HCT116 (cell line): ENCODE measurements around the gene NKG7. TPM values are rescaled to one million over a fixed set of nuclear protein-coding genes. Genes with fewer than 3 reads are reported as not detected.

Source experiments
- ATAC-seq: fragments of 200-7000 bp; cut with Tn5 transposase; 2 replicates; pipeline ENCODE4 v1.9.1; 2020; ENCODE audit warnings: mild to moderate bottlenecking, moderate library complexity
- BruUV-seq: library from RNA; stranded (reverse); fragments of 400-500 nt; replicated peaks from 2 replicates; lab custom pipeline; 2021; lab: Mats Ljungman, UMichigan
- CTCF ChIA-PET: fragments of 300-600 bp; sonication (Branson Sonifier 250); formaldehyde crosslinking; loops from one replicate; lab custom pipeline; 2021; ENCODE audit warnings: antibody characterized with exemption; lab: Charles Lee
- POLR2A ChIA-PET: fragments of 300-600, 350-600 bp; sonication (Branson Sonifier 250); formaldehyde crosslinking; loops from one replicate; lab custom pipeline; 2021; ENCODE audit warnings: antibody characterized with exemption; lab: Charles Lee
- RAD21 ChIA-PET, 2 experiments: fragments of 300-600 bp; sonication (Branson Sonifier 250); formaldehyde crosslinking; loops; one replicate each; lab custom pipeline; 2023; ENCODE audit warnings: low total read pairs in 2 of 2; ENCODE audit not compliant: uncharacterized antibody in 2 of 2, unreplicated experiment in 2 of 2, low non-redundant PET in 1 of 2; lab: Charles Lee
- DNase-seq: peaks from one replicate; pipeline ENCODE4 v3.0.0-alpha.2; 2010; ENCODE audit warnings: low read depth, low spot score
- H2AFZ ChIP-seq: fragments of 200-600 bp; shearing (Covaris generic), sonication (generic); 2 replicates; pipeline ENCODE4 v1.6.1; 2017; ENCODE audit warnings: low read depth, mixed run types, mixed read lengths, antibody characterized with exemption, low read length; ENCODE audit not compliant: poor library complexity, severe bottlenecking
- H3K27ac ChIP-seq: 2 replicates; pipeline ENCODE4 v1.5.1; 2012; ENCODE audit warnings: low read depth, low read length
- H3K27me3 ChIP-seq: fragments of 200-600 bp; sonication (generic); 2 replicates; pipeline ENCODE4 v1.6.1; 2016; ENCODE audit warnings: mixed run types, low read length, mixed read lengths; ENCODE audit not compliant: insufficient read depth
- H3K36me3 ChIP-seq, 2 experiments: fragments of 200-500 bp in 1 of 2; fragments of 200-600 bp in 1 of 2; sonication (Bioruptor generic) in 1 of 2; sonication (generic) in 1 of 2; 2 replicates each; pipeline versions ENCODE4 v1.5.1 to v1.6.1; 2014 to 2016; ENCODE audit warnings: low read length in 2 of 2, inconsistent platforms in 1 of 2, mixed read lengths in 1 of 2, mixed run types in 1 of 2; ENCODE audit not compliant: insufficient read depth in 2 of 2, control insufficient read depth in 1 of 2
- H3K4me1 ChIP-seq, 2 experiments: fragments of 200-600 bp in 1 of 2; sonication (generic) in 1 of 2; 2 replicates each; pipeline versions ENCODE4 v1.5.1 to v1.6.1; 2012 to 2017; ENCODE audit warnings: low read length in 2 of 2, inconsistent platforms in 1 of 2, mild to moderate bottlenecking in 1 of 2, mixed read lengths in 1 of 2, mixed run types in 1 of 2, moderate library complexity in 1 of 2; ENCODE audit not compliant: insufficient read depth in 2 of 2, control insufficient read depth in 1 of 2
- H3K4me2 ChIP-seq: fragments of 200-600 bp; sonication (generic); 2 replicates; pipeline ENCODE4 v1.6.1; 2017; ENCODE audit warnings: mixed run types, low read length, mixed read lengths
- H3K4me3 ChIP-seq, 2 experiments: fragments of 200-600 bp in 1 of 2; sonication (generic) in 1 of 2; replicated peaks in 1 of 2; 2 replicates each; pipeline ENCODE4 v1.5.1; 2011 to 2016; ENCODE audit warnings: low read length in 2 of 2, control low read depth in 1 of 2, low read depth in 1 of 2, mild to moderate bottlenecking in 1 of 2, mixed read lengths in 1 of 2, mixed run types in 1 of 2
- H3K79me2 ChIP-seq: fragments of 200-600 bp; sonication (generic); 2 replicates; pipeline ENCODE4 v1.6.1; 2017; ENCODE audit warnings: mild to moderate bottlenecking, mixed run types, low read length, moderate library complexity, mixed read lengths; ENCODE audit not compliant: insufficient read depth
- H3K9ac ChIP-seq: fragments of 200-600 bp; sonication (generic); 2 replicates; pipeline ENCODE4 v1.6.1; 2016; ENCODE audit warnings: low read length, mixed read lengths
- H3K9me2 ChIP-seq: fragments of 200-600 bp; sonication (generic), shearing (Covaris generic); 2 replicates; pipeline ENCODE4 v1.6.1; 2017; ENCODE audit warnings: mixed run types, mild to moderate bottlenecking, moderate library complexity; ENCODE audit not compliant: insufficient read depth
- H3K9me3 ChIP-seq, 2 experiments: fragments of 200-500 bp in 1 of 2; fragments of 200-600 bp in 1 of 2; sonication (Bioruptor generic) in 1 of 2; sonication (generic) in 1 of 2; 2 replicates each; pipeline ENCODE4 v1.6.1; 2014 to 2017; ENCODE audit warnings: low read length in 2 of 2, mixed read lengths in 2 of 2, inconsistent platforms in 1 of 2, low read depth in 1 of 2, mild to moderate bottlenecking in 1 of 2, mixed run types in 1 of 2, moderate library complexity in 1 of 2; ENCODE audit not compliant: control insufficient read depth in 1 of 2, insufficient read depth in 1 of 2
- H4K20me1 ChIP-seq: fragments of 200-600 bp; sonication (generic), shearing (Covaris generic); 2 replicates; pipeline ENCODE4 v1.6.1; 2017; ENCODE audit warnings: mixed run types, mild to moderate bottlenecking, moderate library complexity; ENCODE audit not compliant: insufficient read depth
- CBX3 ChIP-seq: IDR thresholded peaks from 2 replicates; pipeline ENCODE4 v1.6.1; 2012; ENCODE audit warnings: low read depth
- EGR1 ChIP-seq: IDR thresholded peaks from 2 replicates; pipeline ENCODE4 v1.6.1; 2012; ENCODE audit warnings: low read depth
- ELF1 ChIP-seq: IDR thresholded peaks from 2 replicates; pipeline ENCODE4 v1.6.1; 2012; ENCODE audit warnings: low read depth, borderline replicate concordance
- EZH2phosphoT487 ChIP-seq: fragments of 200-600 bp; IDR thresholded peaks from 2 replicates; pipeline ENCODE4 v1.6.1; 2018; ENCODE audit warnings: antibody characterized with exemption, borderline replicate concordance
- FOSL1 ChIP-seq: IDR thresholded peaks from 2 replicates; pipeline ENCODE4 v1.6.1; 2012; ENCODE audit warnings: low read depth
- JUND ChIP-seq: IDR thresholded peaks from 2 replicates; pipeline ENCODE4 v1.6.1; 2012
- POLR2A ChIP-seq: IDR thresholded peaks from 2 replicates; pipeline ENCODE4 v1.7.0; 2011; ENCODE audit warnings: borderline replicate concordance; ENCODE audit not compliant: insufficient read depth, insufficient read length; ENCODE audit errors: extremely low read depth
- POLR2AphosphoS5 ChIP-seq: IDR thresholded peaks from 2 replicates; pipeline ENCODE4 v1.6.1; 2011; ENCODE audit warnings: mild to moderate bottlenecking, low read depth, low read length, moderate library complexity
- SIN3A ChIP-seq: IDR thresholded peaks from 2 replicates; pipeline ENCODE4 v1.6.1; 2012; ENCODE audit warnings: low read depth
- SP1 ChIP-seq: IDR thresholded peaks from 2 replicates; pipeline ENCODE4 v1.6.1; 2012; ENCODE audit warnings: low read depth
- SRF ChIP-seq: IDR thresholded peaks from 2 replicates; pipeline ENCODE4 v1.6.1; 2012; ENCODE audit warnings: low read depth
- TCF7L2 ChIP-seq: IDR thresholded peaks from 2 replicates; pipeline ENCODE4 v1.7.0; 2011; ENCODE audit warnings: borderline replicate concordance, inconsistent platforms; ENCODE audit not compliant: insufficient read depth, insufficient read length; ENCODE audit errors: extremely low read depth
- YY1 ChIP-seq: IDR thresholded peaks from 2 replicates; pipeline ENCODE4 v1.6.1; 2011; ENCODE audit warnings: low read length, low read depth, moderate library complexity, mild to moderate bottlenecking; ENCODE audit not compliant: insufficient replicate concordance; ENCODE audit errors: extremely low read depth
- ZFX ChIP-seq: fragments of 450-650 bp; IDR thresholded peaks from 2 replicates; pipeline ENCODE4 v1.6.1; 2017
- ZNF274 ChIP-seq: fragments of 200-500 bp; sonication (Bioruptor generic); IDR thresholded peaks from 2 replicates; pipeline ENCODE4 v1.6.1; 2014; ENCODE audit warnings: mild to moderate bottlenecking, low read depth, low read length, inconsistent platforms
- intact Hi-C: fragments of 100-400 bp; cut with micrococcal nuclease; formaldehyde crosslinking; loops from 2 replicates; pipeline ENCODE4 v1.10.0; 2022
- total RNA-seq: library from RNA; stranded (reverse); gene quantifications from one replicate; pipeline ENCODE4 v1.2.1, GENCODE V29; 2021; ENCODE audit not compliant: unreplicated experiment
- TF ChIP-seq, protein P1 (sequence below), 3 experiments: fragments of 200-600 bp in 1 of 3; sonication (generic) in 1 of 3; IDR thresholded peaks in 2 of 3; conservative IDR thresholded peaks in 1 of 3; 2 replicates each; pipeline ENCODE4 v1.5.1; 2012 to 2017; ENCODE audit warnings: low read depth in 2 of 3, low read length in 2 of 3, antibody characterized with exemption in 1 of 3, borderline replicate concordance in 1 of 3, control low read depth in 1 of 3, mild to moderate bottlenecking in 1 of 3, mixed read lengths in 1 of 3, mixed run types in 1 of 3, moderate library complexity in 1 of 3; ENCODE audit not compliant: insufficient read depth in 1 of 3
- TF ChIP-seq, protein P2 (sequence below): IDR thresholded peaks from 2 replicates; pipeline ENCODE4 v1.6.1; 2011; ENCODE audit warnings: mild to moderate bottlenecking, low read length, moderate library complexity; ENCODE audit not compliant: insufficient replicate concordance; ENCODE audit errors: extremely low read depth
- TF ChIP-seq, protein P3 (sequence below): IDR thresholded peaks from 2 replicates; pipeline ENCODE4 v1.6.1; 2012
- TF ChIP-seq, protein P4 (sequence below): IDR thresholded peaks from 2 replicates; pipeline ENCODE4 v1.6.1; 2012
- TF ChIP-seq, protein P5 (sequence below): IDR thresholded peaks from 2 replicates; pipeline ENCODE4 v1.6.1; 2012; ENCODE audit warnings: low read depth

Gene NKG7
- total RNA-seq, 1 experiment from 2014 or later: not detected

DNA sequence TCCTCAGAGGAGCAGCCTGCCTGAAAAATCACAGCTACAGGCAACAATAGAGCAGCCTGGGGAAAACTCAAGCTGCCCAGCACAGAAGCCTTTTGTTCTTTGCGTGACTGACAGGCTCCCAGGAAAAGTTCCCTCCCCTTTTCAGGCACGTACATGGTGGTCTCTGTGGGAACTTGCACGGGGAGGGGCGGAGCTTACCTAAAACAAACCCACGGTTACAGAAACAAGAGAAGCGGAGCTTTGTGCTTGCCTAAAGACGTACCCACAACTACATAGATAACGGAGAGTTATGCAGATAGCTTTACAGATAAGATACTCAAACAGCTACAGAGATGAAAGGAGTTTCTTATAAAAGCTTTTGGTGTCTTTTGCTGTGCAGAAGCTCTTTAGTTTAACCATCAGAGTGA is 17.7 kb downstream of the NKG7 start:
- Histone ChIP-seq H3K9ac (no peak overlapping the region), H3K79me2 (peaks cover 13% of the 10 kb centered on the region; the same call in 1 of the 2 replicates), H4K20me1 (no peaks in the 10 kb centered on the region), H3K36me3 (peaks cover 0 to 10% of the 10 kb centered on the region in 2 experiments; a peak in 1 of 4 replicates), H2AFZ (no peak overlapping the region), H3K27me3 (no peaks in the 10 kb centered on the region), H3K4me1 (peaks cover 15 to 32% of the 10 kb centered on the region in 2 experiments), H3K27ac (no peak overlapping the region), H3K4me2 (no peak overlapping the region), H3K9me3 (no peaks in the 10 kb centered on the region), H3K4me3 (no peak overlapping the region), H3K9me2 (no peaks in the 10 kb centered on the region)
- intact Hi-C loops: no loop called here
- TF ChIP-seq CBX3: no peak
- no peak for TF ChIP-seq SRF
- TF ChIP-seq ZNF274: no peak
- TF ChIP-seq, protein P1, sequence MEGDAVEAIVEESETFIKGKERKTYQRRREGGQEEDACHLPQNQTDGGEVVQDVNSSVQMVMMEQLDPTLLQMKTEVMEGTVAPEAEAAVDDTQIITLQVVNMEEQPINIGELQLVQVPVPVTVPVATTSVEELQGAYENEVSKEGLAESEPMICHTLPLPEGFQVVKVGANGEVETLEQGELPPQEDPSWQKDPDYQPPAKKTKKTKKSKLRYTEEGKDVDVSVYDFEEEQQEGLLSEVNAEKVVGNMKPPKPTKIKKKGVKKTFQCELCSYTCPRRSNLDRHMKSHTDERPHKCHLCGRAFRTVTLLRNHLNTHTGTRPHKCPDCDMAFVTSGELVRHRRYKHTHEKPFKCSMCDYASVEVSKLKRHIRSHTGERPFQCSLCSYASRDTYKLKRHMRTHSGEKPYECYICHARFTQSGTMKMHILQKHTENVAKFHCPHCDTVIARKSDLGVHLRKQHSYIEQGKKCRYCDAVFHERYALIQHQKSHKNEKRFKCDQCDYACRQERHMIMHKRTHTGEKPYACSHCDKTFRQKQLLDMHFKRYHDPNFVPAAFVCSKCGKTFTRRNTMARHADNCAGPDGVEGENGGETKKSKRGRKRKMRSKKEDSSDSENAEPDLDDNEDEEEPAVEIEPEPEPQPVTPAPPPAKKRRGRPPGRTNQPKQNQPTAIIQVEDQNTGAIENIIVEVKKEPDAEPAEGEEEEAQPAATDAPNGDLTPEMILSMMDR (IDR thresholded peaks at IDR 0.05 in 2 of 3, conservative IDR thresholded peaks at IDR 0.05 in 1 of 3; ENCODE audit: borderline replicate concordance in 1 of 3, insufficient read depth in 1 of 3, low read depth in 2 of 3, low read length in 2 of 3): no peak
- no peak for TF ChIP-seq JUND
- TF ChIP-seq SP1: no peak
- no peak for TF ChIP-seq EZH2phosphoT487
- TF ChIP-seq FOSL1: no peak
- TF ChIP-seq, protein P2, sequence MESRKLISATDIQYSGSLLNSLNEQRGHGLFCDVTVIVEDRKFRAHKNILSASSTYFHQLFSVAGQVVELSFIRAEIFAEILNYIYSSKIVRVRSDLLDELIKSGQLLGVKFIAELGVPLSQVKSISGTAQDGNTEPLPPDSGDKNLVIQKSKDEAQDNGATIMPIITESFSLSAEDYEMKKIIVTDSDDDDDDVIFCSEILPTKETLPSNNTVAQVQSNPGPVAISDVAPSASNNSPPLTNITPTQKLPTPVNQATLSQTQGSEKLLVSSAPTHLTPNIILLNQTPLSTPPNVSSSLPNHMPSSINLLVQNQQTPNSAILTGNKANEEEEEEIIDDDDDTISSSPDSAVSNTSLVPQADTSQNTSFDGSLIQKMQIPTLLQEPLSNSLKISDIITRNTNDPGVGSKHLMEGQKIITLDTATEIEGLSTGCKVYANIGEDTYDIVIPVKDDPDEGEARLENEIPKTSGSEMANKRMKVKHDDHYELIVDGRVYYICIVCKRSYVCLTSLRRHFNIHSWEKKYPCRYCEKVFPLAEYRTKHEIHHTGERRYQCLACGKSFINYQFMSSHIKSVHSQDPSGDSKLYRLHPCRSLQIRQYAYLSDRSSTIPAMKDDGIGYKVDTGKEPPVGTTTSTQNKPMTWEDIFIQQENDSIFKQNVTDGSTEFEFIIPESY: no peak
- no peak for TF ChIP-seq TCF7L2
- TF ChIP-seq ZFX: no peak
- TF ChIP-seq, protein P3, sequence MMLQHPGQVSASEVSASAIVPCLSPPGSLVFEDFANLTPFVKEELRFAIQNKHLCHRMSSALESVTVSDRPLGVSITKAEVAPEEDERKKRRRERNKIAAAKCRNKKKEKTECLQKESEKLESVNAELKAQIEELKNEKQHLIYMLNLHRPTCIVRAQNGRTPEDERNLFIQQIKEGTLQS: no peak
- TF ChIP-seq POLR2AphosphoS5: no peak
- no peak for TF ChIP-seq ELF1
- no peak for TF ChIP-seq EGR1
- TF ChIP-seq POLR2A: no peak
- TF ChIP-seq SIN3A: no peak
- TF ChIP-seq, protein P4, sequence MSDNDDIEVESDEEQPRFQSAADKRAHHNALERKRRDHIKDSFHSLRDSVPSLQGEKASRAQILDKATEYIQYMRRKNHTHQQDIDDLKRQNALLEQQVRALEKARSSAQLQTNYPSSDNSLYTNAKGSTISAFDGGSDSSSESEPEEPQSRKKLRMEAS: no peak
- TF ChIP-seq YY1: no peak
- TF ChIP-seq, protein P5, sequence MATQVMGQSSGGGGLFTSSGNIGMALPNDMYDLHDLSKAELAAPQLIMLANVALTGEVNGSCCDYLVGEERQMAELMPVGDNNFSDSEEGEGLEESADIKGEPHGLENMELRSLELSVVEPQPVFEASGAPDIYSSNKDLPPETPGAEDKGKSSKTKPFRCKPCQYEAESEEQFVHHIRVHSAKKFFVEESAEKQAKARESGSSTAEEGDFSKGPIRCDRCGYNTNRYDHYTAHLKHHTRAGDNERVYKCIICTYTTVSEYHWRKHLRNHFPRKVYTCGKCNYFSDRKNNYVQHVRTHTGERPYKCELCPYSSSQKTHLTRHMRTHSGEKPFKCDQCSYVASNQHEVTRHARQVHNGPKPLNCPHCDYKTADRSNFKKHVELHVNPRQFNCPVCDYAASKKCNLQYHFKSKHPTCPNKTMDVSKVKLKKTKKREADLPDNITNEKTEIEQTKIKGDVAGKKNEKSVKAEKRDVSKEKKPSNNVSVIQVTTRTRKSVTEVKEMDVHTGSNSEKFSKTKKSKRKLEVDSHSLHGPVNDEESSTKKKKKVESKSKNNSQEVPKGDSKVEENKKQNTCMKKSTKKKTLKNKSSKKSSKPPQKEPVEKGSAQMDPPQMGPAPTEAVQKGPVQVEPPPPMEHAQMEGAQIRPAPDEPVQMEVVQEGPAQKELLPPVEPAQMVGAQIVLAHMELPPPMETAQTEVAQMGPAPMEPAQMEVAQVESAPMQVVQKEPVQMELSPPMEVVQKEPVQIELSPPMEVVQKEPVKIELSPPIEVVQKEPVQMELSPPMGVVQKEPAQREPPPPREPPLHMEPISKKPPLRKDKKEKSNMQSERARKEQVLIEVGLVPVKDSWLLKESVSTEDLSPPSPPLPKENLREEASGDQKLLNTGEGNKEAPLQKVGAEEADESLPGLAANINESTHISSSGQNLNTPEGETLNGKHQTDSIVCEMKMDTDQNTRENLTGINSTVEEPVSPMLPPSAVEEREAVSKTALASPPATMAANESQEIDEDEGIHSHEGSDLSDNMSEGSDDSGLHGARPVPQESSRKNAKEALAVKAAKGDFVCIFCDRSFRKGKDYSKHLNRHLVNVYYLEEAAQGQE: no peak
- ChIA-PET CTCF (no interaction called here), POLR2A (no interaction called here), RAD21 (no interaction called here)
- no peak for ATAC-seq
- DNase-seq: no peak
- BruUV-seq: no TSS peak
